Natural killer cell treated with Interleukin-12 subunit alpha and Interleukin-12 subunit beta and Interleukin-15 and Interleukin-18, amount 100 ng/mL, for 72 hours (primary cell): ENCODE measurements around the gene KCNIP4. TPM values are rescaled to one million over a fixed set of nuclear protein-coding genes. Genes with fewer than 3 reads are reported as not detected.

Experiments used
- ATAC-seq, 2 donors: fragments of 150-1000 bp; cut with Tn5 transposase in 1 of 2; sonication (Bioruptor Pico), chemical (Tn5 transposase) in 1 of 2; 2 replicates each; pipeline ENCODE4 v1.10.0; 2021
- DNase-seq: peaks from one replicate; pipeline ENCODE4 v3.0.0; 2022; ENCODE audit warnings: low spot score
- H3K27ac Mint-ChIP-seq, 2 donors: 1 replicate in 1 of 2; 2 replicates in 1 of 2; pipeline ENCODE4 v1.8.0; 2022; ENCODE audit warnings: mixed read lengths in 2 of 2, mild to moderate bottlenecking in 1 of 2, moderate library complexity in 1 of 2
- H3K27me3 Mint-ChIP-seq, 2 donors: 1 replicate in 1 of 2; 2 replicates in 1 of 2; pipeline ENCODE4 v1.8.0; 2022; ENCODE audit warnings: mixed read lengths in 2 of 2
- H3K36me3 Mint-ChIP-seq: one replicate; pipeline ENCODE4 v1.8.0; 2022; ENCODE audit warnings: mixed read lengths
- H3K4me1 Mint-ChIP-seq, 2 donors: 1 replicate in 1 of 2; 2 replicates in 1 of 2; pipeline ENCODE4 v1.8.0; 2022; ENCODE audit warnings: low read depth in 2 of 2, mixed read lengths in 2 of 2, mild to moderate bottlenecking in 1 of 2
- H3K4me3 Mint-ChIP-seq: one replicate; pipeline ENCODE4 v1.8.0; 2022; ENCODE audit warnings: mixed read lengths
- H3K9me3 Mint-ChIP-seq: 2 replicates; pipeline ENCODE4 v1.8.0; 2022; ENCODE audit warnings: mixed read lengths
- total RNA-seq, 2 donors: library from RNA; stranded (reverse); gene quantifications; one replicate each; pipeline ENCODE4 v1.2.3, GENCODE V29; 2022

The KCNIP4 gene
- total RNA-seq, 2 donors from 2014 or later, result not detected

DNA sequence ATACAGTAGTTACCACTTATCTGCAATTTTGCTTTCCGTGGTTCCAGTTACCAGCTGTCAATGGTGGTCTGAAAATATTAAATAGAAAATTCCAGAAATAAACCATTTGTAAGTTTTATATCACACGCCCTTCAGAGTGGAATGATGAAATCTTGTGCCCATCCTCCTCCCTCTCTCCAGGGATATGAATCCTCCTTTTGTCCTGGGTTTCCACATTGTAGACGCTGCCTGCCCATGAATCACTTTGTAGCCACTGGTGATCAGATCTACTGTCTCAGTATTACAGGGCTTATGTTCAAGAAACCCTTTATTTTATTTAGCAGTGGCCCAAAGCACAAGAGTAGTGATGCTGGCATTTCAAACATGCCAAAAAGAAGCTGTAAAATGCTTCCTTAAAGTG, 198.6 kb downstream of the KCNIP4 start:
- H3K27ac Mint-ChIP-seq, result no peak overlapping the region
- no peak for ATAC-seq
- H3K4me1 Mint-ChIP-seq, result no peaks in the 10 kb centered on the region
- H3K27me3 Mint-ChIP-seq, result no peaks in the 10 kb centered on the region
- no peaks in the 10 kb centered on the region for H3K9me3 Mint-ChIP-seq
- DNase-seq, result no peak
- H3K36me3 Mint-ChIP-seq, result no peaks in the 10 kb centered on the region
- no peak overlapping the region for H3K4me3 Mint-ChIP-seq

- H3K27ac Mint-ChIP-seq, result no peak overlapping the region
- H3K4me1 Mint-ChIP-seq, result no peaks in the 10 kb centered on the region
- ATAC-seq, result no peak
- H3K9me3 Mint-ChIP-seq, result no peaks in the 10 kb centered on the region
- H3K4me3 Mint-ChIP-seq, result no peak overlapping the region
- no peak for DNase-seq
- no peaks in the 10 kb centered on the region for H3K36me3 Mint-ChIP-seq
- H3K27me3 Mint-ChIP-seq, result no peaks in the 10 kb centered on the region
Measured at GRCh38 chr4:21749412-21749811, 199.2 kb downstream of the KCNIP4 start.

- H3K27me3 Mint-ChIP-seq, result no peaks in the 10 kb centered on the region
- DNase-seq (no peak), ATAC-seq (no peak)
- H3K4me1 Mint-ChIP-seq, result no peaks in the 10 kb centered on the region
- H3K4me3 Mint-ChIP-seq, result no peak overlapping the region
- no peaks in the 10 kb centered on the region for H3K9me3 Mint-ChIP-seq
- H3K27ac Mint-ChIP-seq, result no peak overlapping the region
- H3K36me3 Mint-ChIP-seq, result no peaks in the 10 kb centered on the region
Measured at GRCh38 chr4:21744046-21744445, 204.5 kb downstream of the KCNIP4 start.

DNA sequence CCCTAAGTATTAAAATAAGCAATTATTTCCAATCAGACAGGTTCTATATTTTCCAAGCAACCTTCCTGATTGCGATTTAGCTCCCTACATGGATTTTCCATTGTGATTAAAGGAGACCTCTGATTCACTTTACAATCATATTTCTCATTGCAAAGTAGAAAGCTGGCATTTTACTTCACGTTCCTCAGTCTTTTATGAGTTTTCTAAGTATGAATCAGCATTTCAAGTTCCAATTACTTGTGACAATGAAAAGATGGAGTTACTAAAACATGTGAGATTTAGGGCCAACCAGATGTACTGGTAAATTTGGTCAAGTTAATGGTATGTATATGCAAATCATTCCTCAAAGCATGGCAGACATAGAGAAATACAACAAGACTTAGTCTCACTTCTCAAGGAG, 206.2 kb downstream of the KCNIP4 start:
- H3K4me1 Mint-ChIP-seq, result no peaks in the 10 kb centered on the region
- no peaks in the 10 kb centered on the region for H3K9me3 Mint-ChIP-seq
- no peaks in the 10 kb centered on the region for H3K27me3 Mint-ChIP-seq
- H3K4me3 Mint-ChIP-seq, result no peak overlapping the region
- H3K27ac Mint-ChIP-seq, result no peak overlapping the region
- no peak for ATAC-seq
- no peak for DNase-seq
- no peaks in the 10 kb centered on the region for H3K36me3 Mint-ChIP-seq

DNA sequence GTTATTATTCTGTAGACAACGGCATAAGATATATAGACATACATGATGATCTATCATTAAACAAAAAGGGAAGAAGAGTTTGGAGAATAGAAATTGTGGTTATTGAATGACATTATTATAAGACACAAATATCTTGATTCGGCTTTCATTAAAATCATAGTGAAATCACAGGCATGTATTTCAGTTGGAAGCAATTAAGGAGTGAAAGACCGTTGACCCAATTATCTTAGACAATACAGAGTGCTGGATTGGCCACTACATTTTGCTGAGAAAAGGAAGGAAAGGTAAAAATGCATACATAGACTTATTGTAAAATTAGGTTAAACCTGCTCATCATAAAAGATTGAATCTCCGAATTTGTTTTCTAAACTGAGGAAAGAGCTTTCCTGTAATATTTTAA, 209.8 kb downstream of the KCNIP4 start:
- no peaks in the 10 kb centered on the region for H3K27me3 Mint-ChIP-seq
- DNase-seq, result no peak
- no peak overlapping the region for H3K27ac Mint-ChIP-seq
- no peaks in the 10 kb centered on the region for H3K9me3 Mint-ChIP-seq
- no peak overlapping the region for H3K4me3 Mint-ChIP-seq
- H3K36me3 Mint-ChIP-seq, result no peaks in the 10 kb centered on the region
- H3K4me1 Mint-ChIP-seq, result no peaks in the 10 kb centered on the region
- no peak for ATAC-seq

DNA sequence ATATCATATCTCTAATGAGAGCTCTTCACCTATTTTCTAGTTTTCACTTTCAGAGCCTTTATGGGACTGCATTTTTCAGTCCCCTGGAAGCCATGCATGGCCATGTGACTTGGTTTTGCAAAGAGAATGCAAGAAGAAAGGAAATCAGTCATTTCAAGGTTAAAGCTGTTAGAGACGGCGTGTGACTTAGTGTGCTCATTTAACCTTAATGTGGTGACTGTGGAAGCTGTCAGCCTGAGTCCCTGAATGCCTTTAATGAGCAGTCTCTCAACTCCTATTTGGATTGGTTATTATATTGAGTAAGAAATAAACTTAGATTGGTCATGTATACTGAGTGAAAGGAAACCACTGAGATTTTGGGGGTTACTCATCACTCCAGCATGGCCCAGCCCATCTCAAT, 212.7 kb downstream of the KCNIP4 start:
- H3K27ac Mint-ChIP-seq, result no peak overlapping the region
- no peak overlapping the region for H3K4me3 Mint-ChIP-seq
- no peak for ATAC-seq
- H3K36me3 Mint-ChIP-seq, result no peaks in the 10 kb centered on the region
- no peak for DNase-seq
- no peaks in the 10 kb centered on the region for H3K27me3 Mint-ChIP-seq
- H3K4me1 Mint-ChIP-seq, result no peaks in the 10 kb centered on the region
- no peaks in the 10 kb centered on the region for H3K9me3 Mint-ChIP-seq

DNA sequence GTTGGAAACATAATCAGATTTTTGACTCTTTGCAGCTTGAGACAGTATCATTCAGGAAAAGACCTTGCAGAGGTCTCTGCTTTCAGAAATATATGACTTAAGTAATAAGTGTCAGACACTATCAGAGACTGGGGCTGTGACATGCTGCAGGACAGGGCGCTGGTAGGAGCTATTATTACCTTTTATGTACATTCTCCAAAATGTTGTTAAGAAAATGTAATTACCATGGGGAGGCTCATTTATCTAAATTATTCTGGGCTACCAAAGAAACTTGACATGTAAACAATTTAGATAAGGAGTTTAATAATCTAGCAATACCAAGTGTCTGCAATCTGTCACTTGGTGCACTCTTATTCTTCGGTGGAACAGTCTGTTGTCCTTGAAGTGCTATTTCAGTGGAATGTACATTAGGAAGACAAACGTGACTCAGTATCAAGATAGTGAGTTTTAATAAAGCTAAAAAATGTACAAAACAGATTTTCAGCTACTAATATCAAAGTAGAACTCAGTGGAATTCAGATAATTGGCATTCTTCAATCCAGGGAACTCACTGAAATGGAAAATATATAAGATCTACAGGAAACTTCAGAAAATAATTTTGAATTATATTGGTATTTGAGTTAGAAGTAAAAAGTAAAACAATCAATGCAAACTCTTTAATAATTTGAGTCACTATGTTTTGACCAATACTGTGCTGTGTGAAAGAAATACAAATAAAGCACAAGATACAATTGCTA, 214.5 kb downstream of the KCNIP4 start:
- no peaks in the 10 kb centered on the region for H3K4me1 Mint-ChIP-seq
- no peaks in the 10 kb centered on the region for H3K36me3 Mint-ChIP-seq
- no peaks in the 10 kb centered on the region for H3K9me3 Mint-ChIP-seq
- ATAC-seq (no peak), DNase-seq (no peak)
- H3K27me3 Mint-ChIP-seq, result no peaks in the 10 kb centered on the region
- no peak overlapping the region for H3K4me3 Mint-ChIP-seq
- no peak overlapping the region for H3K27ac Mint-ChIP-seq

DNA sequence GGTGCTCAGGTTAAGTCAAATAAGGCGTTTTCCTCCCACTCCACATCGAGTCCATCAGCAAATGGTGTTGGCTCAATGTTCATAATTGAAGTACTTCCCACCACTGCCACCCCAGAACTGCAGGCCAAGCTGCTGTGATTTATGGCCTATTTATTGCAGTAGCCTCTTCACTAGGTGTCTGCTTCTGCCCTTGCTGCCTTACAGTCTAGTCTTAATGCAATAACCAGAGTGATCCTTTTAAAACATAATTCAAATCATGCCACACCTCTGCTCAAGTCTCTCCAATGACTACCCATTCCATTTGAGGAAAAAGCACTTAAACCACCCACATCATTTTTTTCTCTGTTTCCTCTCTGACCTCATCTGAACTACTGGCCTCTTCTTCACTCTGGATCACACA, 220.3 kb downstream of the KCNIP4 start:
- Mint-ChIP-seq H3K27me3 (no peaks in the 10 kb centered on the region), H3K36me3 (peaks cover 6% of the 10 kb centered on the region), H3K27ac (no peak overlapping the region), H3K9me3 (peaks cover 5% of the 10 kb centered on the region), H3K4me3 (no peak overlapping the region), H3K4me1 (no peaks in the 10 kb centered on the region)
- no peak for DNase-seq
- ATAC-seq, result no peak

DNA sequence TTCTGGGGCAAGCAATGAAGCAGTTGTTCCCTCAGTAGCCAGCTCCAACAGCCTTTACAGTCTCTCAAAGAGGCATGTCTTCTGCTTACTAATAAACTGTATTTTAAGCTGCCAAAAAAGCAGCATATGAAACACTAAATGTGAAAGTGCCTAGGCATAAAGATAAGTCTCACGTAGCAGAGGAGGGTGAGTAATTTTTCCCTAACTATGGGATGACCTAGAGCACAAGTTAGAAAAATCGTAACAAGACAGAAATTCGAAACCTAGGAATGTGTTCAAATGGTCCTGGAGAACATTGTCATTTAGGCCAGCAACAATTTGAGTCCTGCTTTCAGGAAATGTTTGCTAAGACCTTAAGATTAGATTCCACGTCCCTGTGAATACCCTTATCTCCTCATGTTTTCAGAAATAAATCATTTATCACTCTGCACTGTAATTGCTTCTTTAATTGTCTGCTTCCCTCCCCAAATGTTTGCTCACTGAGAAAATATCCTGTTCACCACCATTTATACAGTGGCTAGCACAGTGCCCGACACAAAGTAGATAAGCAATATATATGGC, 222.2 kb downstream of the KCNIP4 start:
- no peak overlapping the region for H3K27ac Mint-ChIP-seq
- peaks cover 5% of the 10 kb centered on the region for H3K9me3 Mint-ChIP-seq
- no peaks in the 10 kb centered on the region for H3K4me1 Mint-ChIP-seq
- H3K4me3 Mint-ChIP-seq, result no peak overlapping the region
- no peaks in the 10 kb centered on the region for H3K27me3 Mint-ChIP-seq
- DNase-seq, result no peak
- peaks cover 6% of the 10 kb centered on the region for H3K36me3 Mint-ChIP-seq
- no peak for ATAC-seq

GRCh38 chr4:21722157-21722839, 226.3 kb downstream of the KCNIP4 start:
- no peak overlapping the region for H3K27ac Mint-ChIP-seq
- H3K9me3 Mint-ChIP-seq, result peaks cover 3% of the 10 kb centered on the region
- ATAC-seq (no peak), DNase-seq (no peak)
- no peaks in the 10 kb centered on the region for H3K4me1 Mint-ChIP-seq
- no peaks in the 10 kb centered on the region for H3K27me3 Mint-ChIP-seq
- no peak overlapping the region for H3K4me3 Mint-ChIP-seq
- no peaks in the 10 kb centered on the region for H3K36me3 Mint-ChIP-seq

DNA sequence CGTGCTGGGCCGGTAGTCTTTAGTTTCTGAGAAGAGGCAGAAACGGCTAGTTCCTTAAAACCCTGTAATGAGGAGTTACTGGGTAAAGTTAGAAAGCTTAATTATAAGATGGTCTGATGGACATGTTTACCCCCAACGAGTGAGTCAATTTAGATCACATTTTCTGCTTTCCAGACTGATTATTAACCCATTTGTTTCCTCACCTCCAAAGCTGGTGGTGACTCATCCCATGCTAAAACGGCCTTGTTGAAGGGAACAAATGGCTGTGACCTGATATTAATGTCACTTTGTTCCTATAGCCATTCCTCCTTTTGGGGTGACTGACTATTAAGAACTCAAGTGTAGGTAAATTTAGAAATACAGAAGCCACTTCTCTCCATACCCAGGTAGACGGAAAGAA, 232.0 kb downstream of the KCNIP4 start:
- no peak overlapping the region for H3K4me3 Mint-ChIP-seq
- no peaks in the 10 kb centered on the region for H3K27me3 Mint-ChIP-seq
- ATAC-seq (no peak), DNase-seq (no peak)
- H3K4me1 Mint-ChIP-seq, result no peaks in the 10 kb centered on the region
- H3K36me3 Mint-ChIP-seq, result no peaks in the 10 kb centered on the region
- peaks cover 9% of the 10 kb centered on the region for H3K9me3 Mint-ChIP-seq
- no peak overlapping the region for H3K27ac Mint-ChIP-seq

DNA sequence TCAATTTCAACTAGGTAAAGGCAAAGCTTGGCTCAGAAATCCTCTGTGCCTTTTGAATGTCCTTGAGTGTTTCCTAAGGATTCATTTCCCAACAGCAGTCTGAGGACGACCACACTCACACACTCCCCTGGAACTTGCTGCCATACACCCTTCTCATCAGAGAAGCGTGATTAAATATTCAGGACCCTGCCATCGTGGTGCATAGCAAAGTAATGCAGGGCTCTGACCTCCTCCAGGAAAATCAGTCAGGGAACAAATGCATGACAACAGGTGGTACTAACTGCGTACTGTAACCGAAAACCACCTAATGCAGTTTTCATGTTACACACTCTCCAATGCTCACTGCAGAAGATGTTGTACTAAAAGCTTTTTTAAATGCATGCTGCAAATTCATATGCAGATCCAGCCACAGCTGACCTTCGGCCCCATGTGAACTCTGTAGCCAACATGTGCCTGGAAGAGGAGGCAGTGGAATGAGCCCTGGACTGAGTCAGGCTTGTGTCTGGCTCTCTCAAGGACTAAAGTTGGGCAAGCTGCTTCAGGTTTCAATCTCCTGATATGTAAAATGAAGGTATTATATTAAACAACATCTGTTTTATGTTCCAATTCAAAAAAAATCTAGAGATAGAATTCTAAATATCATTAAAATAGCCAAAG, 238.3 kb downstream of the KCNIP4 start:
- no peak for DNase-seq
- ATAC-seq, result no peak
- no peak overlapping the region for H3K27ac Mint-ChIP-seq
- no peaks in the 10 kb centered on the region for H3K36me3 Mint-ChIP-seq
- H3K4me3 Mint-ChIP-seq, result no peak overlapping the region
- no peaks in the 10 kb centered on the region for H3K4me1 Mint-ChIP-seq
- H3K27me3 Mint-ChIP-seq, result no peaks in the 10 kb centered on the region
- H3K9me3 Mint-ChIP-seq, result peaks cover 6% of the 10 kb centered on the region

DNA sequence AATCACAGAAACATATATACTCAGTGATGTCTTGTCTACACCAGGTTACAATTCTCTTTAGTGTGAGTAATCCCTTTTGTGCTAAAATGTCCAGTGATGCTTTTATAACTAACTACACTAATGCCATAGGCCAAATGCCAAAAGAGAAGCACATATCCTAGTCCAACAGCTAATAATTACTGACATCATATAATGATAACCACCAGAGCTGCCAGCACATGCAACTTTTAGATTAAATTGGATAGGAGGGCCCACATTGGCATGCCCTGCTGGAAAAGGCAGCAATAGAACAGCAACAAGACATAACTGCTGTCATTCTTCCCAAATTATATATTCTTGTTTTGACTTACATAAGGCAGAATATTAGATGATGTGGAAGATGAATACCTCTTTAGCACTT, 238.8 kb downstream of the KCNIP4 start:
- ATAC-seq, result no peak

GRCh38 chr4:21709031-21709430, 239.5 kb downstream of the KCNIP4 start:
- Mint-ChIP-seq H3K27ac (no peak overlapping the region), H3K9me3 (peaks cover 6% of the 10 kb centered on the region), H3K4me3 (no peak overlapping the region), H3K36me3 (no peaks in the 10 kb centered on the region), H3K4me1 (no peaks in the 10 kb centered on the region), H3K27me3 (no peaks in the 10 kb centered on the region)
- no peak for DNase-seq
- ATAC-seq, result no peak

More for the DNA sequence above, 238.8 kb downstream of the KCNIP4 start:
- H3K9me3 Mint-ChIP-seq, result peaks cover 6% of the 10 kb centered on the region
- no peak for DNase-seq
- no peaks in the 10 kb centered on the region for H3K36me3 Mint-ChIP-seq
- H3K4me1 Mint-ChIP-seq, result no peaks in the 10 kb centered on the region
- no peak overlapping the region for H3K4me3 Mint-ChIP-seq
- H3K27me3 Mint-ChIP-seq, result no peaks in the 10 kb centered on the region
- no peak overlapping the region for H3K27ac Mint-ChIP-seq
